DOHH2 (cell line): ENCODE data around the gene ADAMTSL1.

ENCODE experiments used
- H3F3A ChIP-seq: fragments of 200-600 bp; sonication (generic), shearing (Covaris generic); 2 replicates; pipeline ENCODE4 v1.6.0; 2016; ENCODE audit warnings: antibody characterized with exemption, mild to moderate bottlenecking; ENCODE audit not compliant: control insufficient read depth, insufficient read depth
- H3K27ac ChIP-seq: fragments of 200-600 bp; sonication (generic); 2 replicates; pipeline ENCODE4 v1.5.1; 2014; ENCODE audit warnings: low read depth, mild to moderate bottlenecking, low read length, moderate library complexity
- H3K27me3 ChIP-seq: fragments of 200-600 bp; sonication (generic); 2 replicates; pipeline ENCODE4 v1.6.1; 2014; ENCODE audit warnings: mild to moderate bottlenecking, low read length, mixed read lengths; ENCODE audit not compliant: control insufficient read depth
- H3K36me3 ChIP-seq: fragments of 200-600 bp; sonication (generic); 2 replicates; pipeline ENCODE4 v1.6.1; 2014; ENCODE audit warnings: mild to moderate bottlenecking, low read length, moderate library complexity, mixed read lengths; ENCODE audit not compliant: control insufficient read depth
- H3K4me1 ChIP-seq: fragments of 200-600 bp; sonication (generic); 2 replicates; pipeline ENCODE4 v1.6.1; 2014; ENCODE audit warnings: mild to moderate bottlenecking, low read length, mixed read lengths; ENCODE audit not compliant: control insufficient read depth
- H3K4me2 ChIP-seq: fragments of 200-600 bp; sonication (generic); 2 replicates; pipeline ENCODE4 v1.6.0; 2014; ENCODE audit warnings: mild to moderate bottlenecking, low read length, moderate library complexity
- H3K4me3 ChIP-seq: fragments of 200-600 bp; sonication (generic); 2 replicates; pipeline ENCODE4 v1.5.1; 2014; ENCODE audit warnings: mild to moderate bottlenecking, low read length, mixed read lengths
- H3K79me2 ChIP-seq: fragments of 200-600 bp; sonication (generic); 2 replicates; pipeline ENCODE4 v1.6.1; 2014; ENCODE audit warnings: mild to moderate bottlenecking, low read length, mixed read lengths; ENCODE audit not compliant: control insufficient read depth
- H3K9me2 ChIP-seq: fragments of 200-600 bp; sonication (generic); replicated peaks from 2 replicates; pipeline ENCODE4 v1.6.1; 2014; ENCODE audit warnings: mild to moderate bottlenecking, low read length, mixed read lengths; ENCODE audit not compliant: control insufficient read depth
- H3K9me3 ChIP-seq: fragments of 200-600 bp; sonication (generic); 2 replicates; pipeline ENCODE4 v1.6.1; 2014; ENCODE audit warnings: antibody characterized with exemption, low read length, mixed read lengths; ENCODE audit not compliant: control insufficient read depth, insufficient read depth
- H4K20me1 ChIP-seq: fragments of 200-600 bp; sonication (generic); 2 replicates; pipeline ENCODE4 v1.6.0; 2014; ENCODE audit warnings: low read depth, mild to moderate bottlenecking, antibody characterized with exemption, low read length, moderate library complexity; ENCODE audit not compliant: control insufficient read depth, insufficient read depth
- CTCF ChIP-seq: fragments of 200-600 bp; sonication (generic); IDR thresholded peaks from one replicate; pipeline ENCODE4 v1.5.1; 2014; ENCODE audit warnings: antibody characterized with exemption, mild to moderate bottlenecking, low read depth, low read length; ENCODE audit not compliant: poor library complexity, severe bottlenecking
- EZH2phosphoT487 ChIP-seq: fragments of 200-600 bp; sonication (generic); IDR thresholded peaks from 2 replicates; pipeline ENCODE4 v1.6.1; 2017; ENCODE audit warnings: borderline replicate concordance, mild to moderate bottlenecking, antibody characterized with exemption, low read length, moderate library complexity, mixed read lengths

ADAMTSL1 gene

GRCh38 chr9:18905028-18905882 is 431.3 kb downstream of the ADAMTSL1 start:
- H3K27ac ChIP-seq: no peak overlapping the region

GRCh38 chr9:18905883-18906629 is 432.1 kb downstream of the ADAMTSL1 start:
- Histone ChIP-seq H3K9me2 (no peaks in the 10 kb centered on the region), H3K4me2 (no peak overlapping the region), H3K27me3 (peaks cover 6% of the 10 kb centered on the region; the same call in 1 of the 2 replicates), H3F3A (no peaks in the 10 kb centered on the region), H3K4me3 (no peak overlapping the region), H3K36me3 (no peaks in the 10 kb centered on the region), H3K79me2 (no peaks in the 10 kb centered on the region), H3K9me3 (no peaks in the 10 kb centered on the region), H3K4me1 (no peaks in the 10 kb centered on the region), H3K27ac (no peak overlapping the region), H4K20me1 (no peaks in the 10 kb centered on the region)
- TF ChIP-seq EZH2phosphoT487 (no peak), CTCF (no peak)

More at GRCh38 chr9:18905028-18905882, 431.3 kb downstream of the ADAMTSL1 start:
- Histone ChIP-seq H3K27me3 (peaks cover 6% of the 10 kb centered on the region; the same call in 1 of the 2 replicates), H3K79me2 (no peaks in the 10 kb centered on the region), H3K4me3 (no peak overlapping the region), H4K20me1 (no peaks in the 10 kb centered on the region), H3K4me1 (no peaks in the 10 kb centered on the region), H3K9me3 (no peaks in the 10 kb centered on the region), H3K36me3 (no peaks in the 10 kb centered on the region), H3K4me2 (no peak overlapping the region), H3F3A (no peaks in the 10 kb centered on the region), H3K9me2 (no peaks in the 10 kb centered on the region)
- TF ChIP-seq CTCF (no peak), EZH2phosphoT487 (no peak)

GRCh38 chr9:18906656-18907395 is 432.9 kb downstream of the ADAMTSL1 start:
- TF ChIP-seq EZH2phosphoT487 (no peak), CTCF (no peak)
- Histone ChIP-seq H3K4me2 (no peak overlapping the region), H3K9me2 (no peaks in the 10 kb centered on the region), H4K20me1 (no peaks in the 10 kb centered on the region), H3K4me1 (no peaks in the 10 kb centered on the region), H3F3A (no peaks in the 10 kb centered on the region), H3K79me2 (no peaks in the 10 kb centered on the region), H3K36me3 (no peaks in the 10 kb centered on the region), H3K4me3 (no peak overlapping the region), H3K27me3 (peaks cover 6% of the 10 kb centered on the region; the same call in 1 of the 2 replicates), H3K9me3 (no peaks in the 10 kb centered on the region), H3K27ac (no peak overlapping the region)
